Kidney glomerular epithelial cell (primary cell): ENCODE measurements around the gene MMP11.

Experiments used
- DNase-seq: peaks from one replicate; lab custom pipeline; 2025; lab: John Stamatoyannopoulos, UW

Gene MMP11

DNA sequence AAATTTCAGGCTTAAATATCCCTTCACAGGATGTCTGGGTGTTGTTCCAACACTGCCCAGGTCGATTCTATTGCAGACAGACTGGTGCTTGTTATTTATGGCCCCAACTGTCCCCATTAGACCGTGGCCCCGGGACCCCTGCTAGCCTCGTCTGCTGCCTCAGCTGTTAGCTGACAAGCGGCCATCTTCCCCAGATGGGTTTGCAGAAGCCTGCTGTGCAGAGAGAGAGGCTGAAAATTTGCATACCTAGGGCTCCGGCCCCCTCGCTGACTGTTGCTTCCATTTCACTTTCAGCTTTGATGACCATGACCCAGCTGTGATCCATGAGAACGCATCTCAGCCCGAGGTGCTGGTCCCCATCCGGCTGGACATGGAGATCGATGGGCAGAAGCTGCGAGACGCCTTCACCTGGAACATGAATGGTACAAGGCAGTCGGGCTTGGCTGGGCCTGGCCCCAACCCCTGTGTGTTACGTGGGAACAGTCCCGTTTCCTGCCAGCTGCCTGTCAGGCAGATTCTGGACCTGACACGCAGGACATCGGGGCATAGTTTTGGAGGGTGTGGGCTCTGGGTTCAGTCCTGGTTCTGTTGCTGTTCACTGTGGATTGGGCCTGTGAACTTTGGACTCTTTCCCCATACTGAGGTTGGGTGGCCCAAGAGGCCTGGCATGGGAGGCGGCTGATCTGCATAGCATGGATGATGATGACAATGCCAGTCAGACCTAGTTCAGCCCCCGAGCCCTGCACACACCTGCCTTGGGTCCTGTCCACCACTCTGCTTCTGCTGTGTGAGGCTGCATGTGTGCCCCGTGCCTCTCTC is 30.6 kb downstream of the MMP11 start:
- no peak for DNase-seq

DNA sequence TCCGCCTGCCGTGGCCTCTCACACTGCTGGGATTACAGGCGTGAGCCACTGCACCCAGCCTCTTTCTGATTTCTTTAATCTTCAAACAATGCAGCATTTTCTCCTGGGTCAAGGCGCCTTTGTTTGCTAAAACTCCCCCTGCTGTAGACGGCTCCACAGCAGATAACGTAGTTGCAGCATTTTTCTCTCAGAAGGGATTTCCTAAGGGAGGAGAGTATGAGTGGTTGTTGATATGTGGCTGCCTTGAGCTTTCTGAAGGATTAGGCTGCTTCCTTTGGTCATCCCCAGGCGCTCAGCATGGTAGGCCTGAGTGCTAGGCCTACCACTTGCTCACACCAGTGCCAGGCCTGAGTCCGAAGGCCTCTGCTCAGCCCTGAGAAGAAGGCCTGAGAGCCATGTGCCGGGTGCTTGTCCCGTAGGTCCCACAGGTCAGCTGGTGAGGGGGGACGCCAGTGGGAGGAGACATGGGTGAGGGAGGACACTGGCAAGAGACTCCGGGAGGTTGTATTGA is 32.2 kb downstream of the MMP11 start:
- no peak for DNase-seq

DNA sequence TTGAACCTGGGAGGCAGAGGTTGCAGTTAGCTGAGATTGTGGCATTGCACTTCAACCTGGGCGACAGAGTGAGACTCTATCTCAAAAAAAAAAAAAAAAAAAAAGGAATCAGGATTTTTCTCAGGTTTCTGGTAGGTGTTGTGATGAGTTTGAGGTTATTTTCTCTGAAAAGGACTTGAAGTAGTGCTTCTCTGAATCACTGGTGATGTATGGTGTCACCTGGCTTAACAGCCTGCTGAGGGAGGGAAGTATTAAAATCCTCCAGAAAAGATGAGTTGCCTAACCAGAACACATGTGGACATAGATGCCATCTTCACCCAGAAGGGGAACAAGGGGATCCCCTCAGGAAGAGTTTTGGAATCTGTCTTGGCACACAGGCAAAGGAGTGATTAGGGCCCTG is 34.2 kb downstream of the MMP11 start:
- DNase-seq, result no peak

DNA sequence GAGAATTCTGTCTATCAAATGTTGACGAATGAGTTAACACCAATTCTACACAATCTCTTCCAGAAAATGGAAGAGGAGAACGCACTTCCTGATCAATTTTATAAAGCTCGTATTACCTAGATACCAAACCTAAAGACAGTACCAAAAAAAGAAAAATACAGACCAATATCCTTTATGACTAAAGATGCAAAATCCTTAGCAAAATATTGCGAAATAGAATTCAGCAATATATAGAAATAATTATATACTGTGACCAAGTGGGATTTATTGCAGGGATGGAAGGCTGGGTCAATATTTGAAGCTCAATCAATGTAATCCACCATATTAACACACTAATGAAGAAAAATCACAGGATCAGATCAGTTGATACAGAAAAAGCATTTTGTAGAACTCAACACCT is 39.7 kb downstream of the MMP11 start:
- DNase-seq, result no peak

DNA sequence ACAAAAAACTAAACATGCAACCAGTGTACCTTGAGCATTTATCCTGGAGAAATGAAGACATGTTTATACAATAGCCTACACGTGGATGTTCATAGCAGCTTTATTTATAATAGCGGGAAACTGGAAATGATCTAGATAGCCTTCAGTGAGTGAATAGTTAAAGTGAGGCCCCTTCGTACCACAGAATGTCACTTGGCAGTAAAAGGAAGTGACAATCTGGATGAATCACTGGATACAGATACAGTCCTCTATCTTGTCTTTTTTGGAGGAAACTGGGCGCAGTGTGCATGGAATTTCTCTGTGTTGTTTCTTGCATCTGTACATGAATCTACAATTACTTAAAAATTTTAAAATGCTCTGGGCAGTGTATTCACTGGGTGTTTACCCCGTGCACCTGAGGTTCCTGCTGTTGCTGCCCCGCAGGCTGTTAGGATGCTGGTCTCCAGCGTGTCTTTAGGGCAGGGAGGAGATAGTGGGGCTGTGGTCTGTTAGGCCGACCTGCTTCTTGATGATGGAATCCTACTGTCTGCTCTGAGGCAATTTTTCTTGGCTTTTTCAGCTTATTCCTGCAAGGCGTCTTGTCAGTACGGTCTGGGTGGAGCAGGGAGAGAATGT is 43.0 kb downstream of the MMP11 start:
- DNase-seq, result no peak

DNA sequence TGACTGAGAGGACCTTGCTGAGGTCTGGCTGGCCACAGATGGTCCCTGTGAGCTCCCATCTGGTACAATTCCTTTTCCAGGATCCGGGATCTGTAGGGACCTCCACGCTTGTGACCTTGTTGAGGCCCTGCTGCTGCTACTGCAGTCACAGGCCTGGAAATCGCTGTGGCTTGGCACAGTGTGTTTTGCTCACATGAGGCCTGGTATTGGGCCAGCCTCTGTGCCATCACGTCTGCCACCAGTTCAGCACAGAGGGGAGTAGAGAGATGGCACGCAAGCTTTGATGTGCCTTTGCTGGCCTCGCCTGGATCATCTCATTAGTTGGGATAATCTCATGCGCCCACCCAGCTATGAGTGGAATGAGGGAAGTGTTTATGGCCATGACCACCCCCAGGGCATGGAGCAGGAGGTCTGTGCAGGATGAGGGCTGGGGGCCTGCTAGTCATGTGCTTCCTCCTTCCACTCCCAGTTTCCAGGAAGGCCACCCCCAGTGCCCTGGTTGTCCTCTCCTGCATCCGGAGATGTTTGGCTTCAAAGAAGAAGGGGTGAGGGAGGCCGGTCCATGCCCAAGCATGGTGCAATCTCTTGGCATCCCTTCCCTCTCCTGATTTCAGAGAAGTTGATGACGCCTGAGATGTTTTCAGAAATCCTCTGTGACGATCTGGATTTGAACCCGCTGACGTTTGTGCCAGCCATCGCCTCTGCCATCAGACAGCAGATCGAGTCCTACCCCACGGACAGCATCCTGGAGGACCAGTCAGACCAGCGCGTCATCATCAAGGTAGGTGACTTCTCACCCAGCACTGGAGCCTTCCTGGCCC is 43.7 kb downstream of the MMP11 start:
- no peak for DNase-seq

DNA sequence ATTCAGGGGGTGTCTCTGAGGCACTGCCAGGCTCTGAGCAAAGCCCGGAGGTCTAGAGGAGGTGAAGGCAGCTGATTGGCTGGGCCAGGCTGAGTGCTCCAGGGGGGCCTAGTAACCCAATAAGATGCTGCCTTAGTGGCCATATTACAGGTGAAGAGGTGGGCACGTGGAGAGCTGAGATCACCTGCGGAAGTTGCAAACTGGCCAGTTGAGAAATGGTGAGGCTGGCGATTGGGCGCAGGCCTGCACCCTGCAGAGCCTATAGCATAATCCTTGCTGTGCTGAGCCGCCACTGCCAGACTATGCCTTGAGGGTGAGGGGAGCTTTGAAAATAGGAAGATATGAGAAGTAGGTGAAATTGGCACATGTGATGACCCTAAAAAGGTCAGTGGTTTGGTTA is 44.5 kb downstream of the MMP11 start:
- no peak for DNase-seq

DNA sequence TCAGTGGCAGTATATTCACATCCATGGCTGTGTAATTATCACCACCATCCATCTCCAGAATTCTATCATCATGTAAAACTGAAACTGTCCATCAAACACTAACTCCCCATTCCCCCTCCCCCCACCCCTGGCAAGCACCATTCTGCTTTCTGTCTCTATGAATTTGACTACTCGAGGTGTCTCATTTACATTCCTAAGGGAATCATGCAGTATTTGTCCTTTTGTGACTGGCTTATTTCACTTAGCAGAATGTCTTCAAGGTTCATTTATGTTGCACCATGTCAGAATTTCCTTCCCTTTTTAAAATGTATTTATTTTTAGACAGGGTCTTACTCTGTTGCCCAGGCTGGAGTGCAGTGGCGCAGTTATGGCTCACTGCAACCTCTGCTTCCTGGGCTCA is 45.9 kb downstream of the MMP11 start:
- DNase-seq, result no peak

DNA sequence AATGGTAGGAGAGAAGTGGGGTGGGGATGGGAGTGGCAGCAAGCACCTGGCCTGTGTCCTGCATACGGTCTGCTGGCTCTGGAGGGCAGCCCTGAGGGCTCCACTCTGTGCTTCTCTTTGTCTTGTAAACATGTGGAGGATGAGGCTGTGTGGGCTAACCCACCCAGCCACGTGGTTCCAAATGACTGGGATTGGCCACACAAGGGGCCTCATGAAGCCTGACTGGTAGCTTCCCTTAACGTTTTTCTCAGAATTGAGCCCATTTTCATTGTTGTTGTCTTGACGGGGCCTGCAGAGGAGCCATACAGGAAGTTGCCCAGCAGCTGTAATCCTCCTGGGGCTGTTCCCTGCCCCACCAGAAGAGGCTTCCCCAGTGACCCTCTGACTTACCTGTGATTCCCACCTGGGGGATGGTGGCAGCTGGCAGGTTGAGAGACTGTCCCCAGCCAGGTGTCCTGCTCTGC is 48.1 kb downstream of the MMP11 start:
- DNase-seq, result no peak

DNA sequence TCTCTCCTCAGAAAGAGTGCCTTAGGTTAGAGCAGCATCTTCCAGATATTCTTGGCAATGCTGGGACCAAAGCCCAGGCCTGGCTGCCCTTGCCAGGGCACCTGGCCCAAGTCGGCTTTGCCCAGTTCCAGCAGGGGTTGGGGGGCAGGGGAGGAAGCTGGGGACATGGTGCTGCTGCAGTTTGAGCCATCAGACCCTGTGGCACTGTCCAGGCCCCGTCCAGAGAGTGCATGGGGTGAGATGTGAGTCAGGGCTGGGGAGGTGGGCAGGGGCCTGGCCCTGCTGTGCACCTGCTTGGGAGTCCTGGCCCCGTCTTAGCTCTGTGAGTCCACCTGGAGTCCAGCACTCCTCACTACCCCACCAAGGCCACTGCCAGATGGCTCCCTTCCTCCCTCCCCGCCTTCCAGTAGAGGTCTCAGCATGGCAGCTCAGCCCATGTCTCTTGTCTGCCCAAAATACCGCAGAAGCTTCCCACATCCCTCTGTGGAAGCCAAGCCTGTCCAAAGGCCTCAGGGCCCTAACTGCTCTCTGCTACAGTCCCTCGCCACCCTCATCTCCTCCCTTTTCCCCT is 49.5 kb downstream of the MMP11 start:
- no peak for DNase-seq

DNA sequence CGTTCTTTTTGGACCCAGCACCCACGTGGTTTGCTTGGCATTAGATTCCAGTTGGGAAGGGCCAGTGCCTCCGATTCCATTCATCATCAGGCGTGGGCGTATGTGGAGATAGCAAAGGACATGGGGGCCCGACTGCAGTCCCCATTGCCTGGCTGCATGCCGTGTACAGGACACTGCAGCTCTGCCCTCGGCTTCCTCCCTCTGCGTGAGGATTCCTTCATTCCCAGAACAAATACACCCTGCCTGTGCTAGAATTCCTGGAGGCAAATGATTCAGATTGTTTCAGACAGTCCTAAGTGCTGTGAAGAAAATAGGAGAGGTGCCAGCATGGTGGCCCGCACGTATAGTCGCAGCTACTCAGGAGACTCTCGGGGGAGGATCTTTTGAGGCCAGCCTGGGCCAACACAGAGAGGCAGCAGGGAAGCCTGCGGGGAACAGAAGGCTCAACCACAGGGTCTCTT is 50.7 kb downstream of the MMP11 start:
- no peak for DNase-seq

DNA sequence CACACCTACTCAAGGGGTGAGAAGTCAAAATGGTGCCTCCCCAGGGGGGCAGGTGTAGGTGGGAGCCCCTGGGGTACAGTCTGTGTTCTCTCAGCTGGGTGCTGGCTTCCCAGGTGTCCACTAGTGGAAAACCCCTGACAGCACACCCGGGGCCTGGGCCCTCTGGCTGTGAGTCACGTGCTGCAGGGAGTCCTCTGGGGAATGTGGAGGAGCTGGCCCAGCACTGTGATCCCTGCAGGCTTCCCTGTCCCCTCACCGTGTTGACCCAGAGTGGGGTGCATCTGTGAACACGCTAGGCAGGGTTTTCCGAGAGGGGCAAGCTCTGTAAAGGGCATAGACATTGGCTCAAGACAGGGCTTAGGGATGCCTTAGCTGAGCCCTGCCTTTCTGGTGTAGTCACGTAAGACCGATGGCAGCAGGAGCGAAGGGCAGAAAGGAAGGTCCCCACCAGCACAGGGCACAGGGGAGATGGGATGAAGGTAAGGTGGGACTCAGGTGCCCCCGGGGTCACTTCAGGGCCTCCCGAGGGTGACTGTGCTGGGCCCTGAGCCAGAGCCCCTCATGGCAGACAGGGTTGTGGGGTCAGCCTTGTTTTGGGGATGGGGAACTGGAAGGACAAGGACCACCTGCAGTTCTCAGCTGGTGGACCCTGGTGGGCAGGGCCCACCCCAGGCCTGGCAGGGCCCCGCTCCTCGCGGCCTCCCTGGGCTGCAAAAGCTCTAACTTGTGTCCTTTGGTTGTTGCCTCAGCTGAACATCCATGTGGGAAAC is 52.0 kb downstream of the MMP11 start:
- no peak for DNase-seq

DNA sequence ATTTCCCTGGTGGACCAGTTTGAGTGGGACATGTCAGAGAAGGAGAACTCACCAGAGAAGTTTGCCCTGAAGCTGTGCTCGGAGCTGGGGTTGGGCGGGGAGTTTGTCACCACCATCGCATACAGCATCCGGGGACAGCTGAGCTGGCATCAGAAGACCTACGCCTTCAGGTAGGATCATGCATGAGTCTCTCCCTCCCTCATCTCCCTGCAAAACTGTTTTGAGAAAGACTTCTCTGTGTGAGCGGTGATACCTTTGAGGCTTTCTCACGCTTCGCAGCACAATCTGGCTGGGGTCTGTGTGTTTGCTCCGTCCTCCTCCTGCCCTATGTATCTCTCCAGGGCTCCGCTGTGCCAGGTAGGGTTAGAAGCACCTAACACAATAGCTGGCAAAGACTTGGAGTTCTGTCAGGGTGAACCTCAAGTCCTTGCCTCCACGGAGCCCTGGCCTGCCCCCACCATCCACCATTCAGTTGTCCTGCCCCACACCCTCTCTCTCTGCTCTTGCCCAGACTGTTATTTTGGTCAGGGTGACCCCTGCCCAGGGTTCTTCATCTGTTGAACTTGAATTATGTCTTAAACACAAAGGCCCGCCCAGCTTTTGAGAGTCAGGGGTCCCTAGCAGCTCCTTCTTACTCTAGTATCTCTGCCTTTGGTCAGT is 52.7 kb downstream of the MMP11 start:
- DNase-seq, result no peak

DNA sequence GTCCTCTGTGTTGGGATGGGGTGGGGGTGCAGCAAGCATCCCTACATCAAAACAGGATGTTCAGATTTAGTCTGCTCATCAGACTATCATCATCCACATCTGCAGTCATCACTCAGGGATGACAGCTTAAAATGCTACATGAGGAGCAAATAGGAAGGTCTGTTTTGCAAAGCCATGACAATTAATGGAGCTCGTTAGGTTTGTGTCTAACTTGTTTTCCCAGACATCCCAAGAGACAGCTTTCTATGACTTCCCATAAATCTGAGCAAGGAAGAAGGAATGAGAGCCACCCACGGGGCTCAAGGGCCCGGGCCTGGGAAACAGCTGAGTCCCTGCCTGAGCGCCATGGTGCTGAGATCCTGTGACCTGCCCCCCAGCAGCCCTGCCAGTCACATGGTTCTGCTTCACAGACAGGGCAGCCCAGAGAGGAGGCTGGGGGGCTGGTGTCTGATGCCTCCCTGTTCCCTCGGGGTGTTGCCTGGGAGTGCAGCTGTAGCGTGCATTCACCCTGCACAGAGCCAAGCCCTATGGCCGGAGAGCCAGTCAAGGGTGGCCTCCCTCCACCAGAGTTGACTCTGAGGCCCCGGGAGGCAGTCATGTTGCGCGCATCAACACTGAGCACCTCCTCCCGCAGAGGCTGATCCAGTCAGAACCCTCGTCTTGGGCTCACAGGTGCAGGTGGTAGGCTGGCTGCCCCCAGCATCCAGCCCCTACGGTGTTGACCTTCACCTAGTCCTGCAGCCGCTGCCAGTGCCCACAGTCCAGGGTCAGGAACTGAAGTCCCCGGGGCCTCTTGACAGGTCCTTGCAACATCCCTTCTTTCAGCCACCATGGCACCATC is 54.1 kb downstream of the MMP11 start:
- no peak for DNase-seq

DNA sequence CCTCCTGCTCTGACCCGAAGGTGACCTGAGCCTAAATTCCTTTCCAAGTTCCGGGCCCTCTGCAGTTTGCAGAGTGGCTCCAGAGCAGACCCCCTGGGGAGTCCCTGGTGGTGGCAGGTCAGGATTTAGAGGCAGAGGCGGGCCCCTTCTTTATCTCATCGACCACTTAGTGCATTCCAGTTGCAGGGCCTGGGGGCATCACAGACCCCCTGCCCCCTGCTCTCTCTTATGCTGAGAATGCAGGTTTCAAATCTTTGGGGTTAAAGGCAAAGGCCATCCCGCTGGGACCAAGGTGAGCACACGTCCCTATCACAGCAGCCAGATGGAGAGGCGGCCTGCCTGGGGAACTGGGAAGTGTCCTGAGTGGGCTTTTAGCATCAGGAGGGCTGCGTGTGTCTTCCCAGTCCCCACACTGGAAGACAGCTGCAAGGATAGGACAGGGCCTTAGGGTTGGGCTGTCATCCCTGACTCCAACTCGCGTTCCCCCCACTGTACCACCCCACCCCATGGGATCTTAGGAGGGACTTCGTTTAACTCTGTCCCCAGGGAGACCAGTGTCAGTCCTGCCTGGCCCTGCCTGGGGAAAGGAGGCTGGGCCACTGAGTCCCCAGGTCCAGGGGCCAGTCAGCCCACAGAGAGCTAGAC is 54.8 kb downstream of the MMP11 start:
- DNase-seq, result no peak

DNA sequence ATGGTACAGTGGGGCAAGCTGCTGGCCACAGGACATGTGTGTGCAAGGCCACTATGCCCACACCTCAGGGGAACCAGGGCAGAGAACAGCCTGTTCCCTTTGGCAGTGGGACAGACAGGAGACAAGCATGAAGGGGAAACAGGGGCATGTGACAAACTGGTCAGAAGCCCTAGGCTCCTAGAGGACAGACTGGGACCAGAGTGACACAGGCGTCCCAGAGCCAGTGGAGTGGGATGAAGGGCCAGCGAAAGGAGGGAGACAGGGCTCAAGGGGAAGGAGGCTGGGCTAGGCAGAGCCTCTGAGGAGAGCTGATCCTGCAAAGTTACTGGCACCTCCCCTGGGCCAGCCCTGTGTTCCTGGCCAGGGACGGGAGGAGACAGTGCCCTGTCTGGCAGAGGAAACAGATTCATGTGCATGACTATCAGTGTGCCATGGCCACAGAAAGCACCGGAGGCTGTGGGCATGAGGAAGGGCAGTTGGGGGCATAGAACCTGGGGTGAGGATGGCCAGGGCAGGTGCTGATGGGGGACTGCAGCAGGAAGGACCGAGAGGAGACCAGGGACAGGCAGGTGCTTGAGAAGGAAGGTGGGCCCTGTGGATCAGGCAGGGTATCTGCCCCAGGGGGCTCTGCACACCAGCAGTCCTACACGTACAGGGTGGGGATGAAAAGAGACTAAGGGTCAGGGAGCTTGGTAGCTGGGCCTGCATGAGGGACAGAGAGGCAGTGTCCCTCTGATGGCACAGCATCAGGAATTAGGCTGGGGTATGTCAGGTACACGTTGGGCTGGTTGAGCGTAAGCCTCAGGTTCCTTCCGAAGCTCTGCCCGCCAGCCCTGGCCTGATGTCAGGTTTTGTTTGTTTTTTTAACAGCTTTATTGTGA is 56.4 kb downstream of the MMP11 start:
- no peak for DNase-seq

DNA sequence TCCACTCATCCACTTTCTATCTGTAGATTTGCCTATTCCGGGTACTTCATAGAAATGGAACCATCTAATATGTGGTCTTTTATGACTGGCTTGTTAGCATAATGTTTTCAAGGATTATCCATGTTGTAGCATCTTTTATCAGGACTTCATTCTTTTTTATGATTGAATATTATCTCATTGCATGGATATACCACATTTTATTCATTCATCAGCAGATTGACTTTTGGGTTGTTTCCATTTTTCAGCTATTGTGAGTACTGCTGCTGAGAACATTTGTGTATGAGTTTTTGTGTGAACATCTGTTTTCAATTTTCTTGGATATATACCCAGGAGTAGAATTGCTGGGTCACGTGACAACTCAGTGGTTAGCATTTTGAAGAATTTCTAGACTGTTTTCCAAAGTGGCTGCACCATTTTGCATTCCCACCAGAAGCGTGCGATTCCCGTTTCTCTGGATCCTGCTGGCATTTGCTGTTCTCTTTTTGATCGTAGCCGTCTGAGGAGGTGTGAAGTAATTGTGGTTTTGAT is 57.3 kb downstream of the MMP11 start:
- no peak for DNase-seq

DNA sequence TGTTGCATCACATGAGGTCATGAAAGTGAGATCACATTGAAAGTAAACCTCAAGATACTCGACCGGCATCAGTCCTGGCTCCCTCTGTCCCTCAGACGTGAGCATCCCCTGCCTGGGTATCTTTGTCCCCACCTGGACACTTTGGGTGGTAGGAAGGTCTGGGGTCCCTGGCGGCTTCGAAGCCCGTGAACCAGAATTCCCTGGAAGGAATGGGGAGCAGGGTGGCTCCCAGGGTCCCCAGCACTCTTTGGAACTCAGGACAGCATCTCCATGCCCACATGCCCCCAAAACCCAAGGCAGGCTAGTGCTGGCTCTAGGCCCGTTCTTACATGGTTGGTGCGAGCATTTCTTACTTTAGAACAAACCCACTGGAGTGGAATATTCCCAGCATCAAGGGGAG is 58.6 kb downstream of the MMP11 start:
- DNase-seq, result no peak
